ENCODE data around the gene TTLL4. TPM values are rescaled to one million over a fixed set of nuclear protein-coding genes. Genes with fewer than 3 reads are reported as not detected.

Gene TTLL4
- total RNA-seq, 2 donors from 2014 or later: 8.2 to 9.9 TPM

GRCh38 chr2:218732052-218732760 is 21.6 kb downstream of the TTLL4 start:
- H3K36me3 ChIP-seq: peaks cover 2% of the 10 kb centered on the region
- no peaks in the 10 kb centered on the region for H3K27me3 ChIP-seq
- peaks cover 0 to 4% of the 10 kb centered on the region in 2 donors for H3K9me3 ChIP-seq
- H3K4me1 ChIP-seq: peaks cover 0 to 22% of the 10 kb centered on the region in 2 donors
- TF ChIP-seq, protein P1, sequence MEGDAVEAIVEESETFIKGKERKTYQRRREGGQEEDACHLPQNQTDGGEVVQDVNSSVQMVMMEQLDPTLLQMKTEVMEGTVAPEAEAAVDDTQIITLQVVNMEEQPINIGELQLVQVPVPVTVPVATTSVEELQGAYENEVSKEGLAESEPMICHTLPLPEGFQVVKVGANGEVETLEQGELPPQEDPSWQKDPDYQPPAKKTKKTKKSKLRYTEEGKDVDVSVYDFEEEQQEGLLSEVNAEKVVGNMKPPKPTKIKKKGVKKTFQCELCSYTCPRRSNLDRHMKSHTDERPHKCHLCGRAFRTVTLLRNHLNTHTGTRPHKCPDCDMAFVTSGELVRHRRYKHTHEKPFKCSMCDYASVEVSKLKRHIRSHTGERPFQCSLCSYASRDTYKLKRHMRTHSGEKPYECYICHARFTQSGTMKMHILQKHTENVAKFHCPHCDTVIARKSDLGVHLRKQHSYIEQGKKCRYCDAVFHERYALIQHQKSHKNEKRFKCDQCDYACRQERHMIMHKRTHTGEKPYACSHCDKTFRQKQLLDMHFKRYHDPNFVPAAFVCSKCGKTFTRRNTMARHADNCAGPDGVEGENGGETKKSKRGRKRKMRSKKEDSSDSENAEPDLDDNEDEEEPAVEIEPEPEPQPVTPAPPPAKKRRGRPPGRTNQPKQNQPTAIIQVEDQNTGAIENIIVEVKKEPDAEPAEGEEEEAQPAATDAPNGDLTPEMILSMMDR (IDR thresholded peaks at IDR 0.05): no peak
- H3K4me3 ChIP-seq: no peak overlapping the region
- DNase-seq (ENCODE audit: low spot score): no peak
- peak overlapping the region; percentile 42 to 50 for H3K27ac ChIP-seq

DNA sequence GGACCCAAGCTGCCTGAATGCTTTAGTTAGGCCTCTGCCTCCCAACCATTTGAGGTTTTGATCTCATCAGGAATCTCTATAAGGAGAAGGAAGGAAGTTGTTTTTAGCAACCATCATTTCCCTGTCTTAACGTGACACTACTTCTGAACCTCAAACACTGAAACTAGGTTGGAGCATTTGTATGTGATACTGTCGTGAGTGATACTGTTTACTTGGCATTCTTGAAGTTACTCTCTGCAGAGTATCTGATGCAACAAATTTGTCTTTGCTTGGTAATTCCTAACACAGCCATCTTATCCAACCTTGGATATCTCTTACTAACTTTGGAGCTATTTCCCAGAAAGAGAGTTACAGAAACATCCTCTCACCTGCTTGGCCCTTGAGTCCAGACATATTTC is 22.1 kb downstream of the TTLL4 start:
- H3K36me3 ChIP-seq: peaks cover 7% of the 10 kb centered on the region
- peak overlapping the region; percentile 42 to 50 for H3K27ac ChIP-seq
- peaks cover 0 to 22% of the 10 kb centered on the region in 2 donors for H3K4me1 ChIP-seq
- TF ChIP-seq, protein P1 (IDR thresholded peaks at IDR 0.05): no peak
- no peak overlapping the region for H3K4me3 ChIP-seq
- peaks cover 0 to under 1% of the 10 kb centered on the region in 2 donors for H3K9me3 ChIP-seq
- H3K27me3 ChIP-seq: no peaks in the 10 kb centered on the region
- DNase-seq (ENCODE audit: low spot score): no peak

DNA sequence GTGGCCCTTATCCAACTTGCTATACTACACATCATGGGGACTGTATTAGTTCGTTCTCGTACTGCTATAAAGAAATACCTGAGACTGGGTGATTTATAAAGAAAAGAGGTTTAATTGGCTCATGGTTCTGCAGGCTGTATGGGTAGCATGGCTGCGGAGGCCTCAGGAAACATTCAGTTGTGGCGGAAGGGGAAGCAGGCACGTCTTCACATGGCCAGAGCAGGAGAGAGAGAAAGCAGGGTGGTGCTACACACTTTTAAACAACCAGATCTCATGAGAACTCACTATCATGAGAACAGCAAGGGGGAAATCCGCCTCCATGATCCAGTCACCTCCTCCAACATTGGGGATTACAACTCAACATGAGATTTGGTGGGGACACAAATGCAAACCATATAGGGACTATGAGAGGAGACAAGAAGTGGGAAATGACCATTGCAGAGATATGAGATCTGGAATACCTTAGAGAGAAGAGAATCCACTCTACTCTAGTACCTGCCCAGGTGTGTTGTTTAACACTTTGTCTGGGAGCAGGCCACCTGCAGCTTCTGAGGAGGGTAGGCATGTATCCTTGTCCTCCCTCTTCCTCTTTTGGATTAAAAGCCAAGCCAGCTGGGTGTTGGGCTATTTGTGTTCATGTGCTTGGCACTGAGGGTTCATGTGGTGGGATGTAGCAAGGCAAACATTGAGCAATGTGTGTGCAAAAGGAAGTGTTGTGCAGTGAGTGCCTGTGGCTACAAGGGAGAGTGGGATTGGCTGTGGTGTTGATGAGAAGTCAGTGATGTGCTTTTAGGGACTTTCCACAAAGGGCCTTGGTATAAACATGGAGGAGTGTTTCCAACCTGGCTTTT is 22.8 kb downstream of the TTLL4 start:
- DNase-seq (ENCODE audit: low spot score): peak; percentile 72
- H3K27me3 ChIP-seq: no peaks in the 10 kb centered on the region
- H3K27ac ChIP-seq: peak overlapping the region; percentile 26 to 43
- H3K9me3 ChIP-seq: no peaks in the 10 kb centered on the region
- no peak overlapping the region for H3K4me3 ChIP-seq
- H3K4me1 ChIP-seq: peaks cover 0 to 22% of the 10 kb centered on the region in 2 donors
- TF ChIP-seq, protein P1 (IDR thresholded peaks at IDR 0.05): no peak
- peaks cover 14% of the 10 kb centered on the region for H3K36me3 ChIP-seq

DNA sequence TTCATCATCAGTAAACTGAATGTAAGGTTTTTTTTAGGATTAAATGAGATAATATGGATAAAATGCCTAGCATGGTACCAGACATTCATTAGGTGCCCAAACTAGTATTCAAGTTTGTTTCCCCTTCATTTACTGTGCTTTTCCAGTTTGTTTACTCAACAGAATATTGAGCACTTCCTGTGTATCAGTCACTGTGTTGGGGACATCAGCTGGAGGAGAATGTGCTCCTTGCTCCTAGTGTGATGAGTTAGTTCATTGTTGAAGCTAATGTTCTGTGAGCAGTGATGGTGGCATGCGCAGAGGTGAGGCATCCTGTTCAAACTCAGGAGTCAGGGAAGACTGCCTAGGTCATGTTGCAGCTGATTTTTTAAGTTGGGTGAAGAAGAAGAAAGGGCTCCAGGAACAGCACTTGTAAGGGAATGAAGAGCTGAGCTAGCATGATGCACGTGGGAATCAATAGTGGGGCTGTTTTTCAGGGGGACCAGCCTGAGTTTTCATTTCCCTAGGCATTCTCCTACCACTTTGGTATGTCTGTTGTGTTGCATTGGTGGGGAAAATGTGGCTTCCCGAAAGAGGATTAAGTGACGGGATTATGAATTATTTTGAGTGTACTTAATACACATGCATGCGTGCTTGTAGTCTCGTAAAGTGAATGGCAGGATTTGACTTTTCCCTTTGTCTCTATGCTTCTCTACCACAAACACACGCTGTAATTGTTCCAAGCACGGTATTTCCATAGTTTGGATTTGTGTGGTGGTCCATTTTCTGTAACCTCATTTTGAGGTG is 23.7 kb downstream of the TTLL4 start:
- no peaks in the 10 kb centered on the region for H3K9me3 ChIP-seq
- H3K4me3 ChIP-seq: no peak overlapping the region
- no peak for DNase-seq (ENCODE audit: low spot score)
- H3K36me3 ChIP-seq: peaks cover 20% of the 10 kb centered on the region
- no peaks in the 10 kb centered on the region for H3K27me3 ChIP-seq
- TF ChIP-seq, protein P1 (IDR thresholded peaks at IDR 0.05): no peak
- peaks cover 0 to 22% of the 10 kb centered on the region in 2 donors for H3K4me1 ChIP-seq
- no peak overlapping the region for H3K27ac ChIP-seq

- Histone ChIP-seq H3K36me3 (peaks cover 36% of the 10 kb centered on the region), H3K27me3 (no peaks in the 10 kb centered on the region), H3K27ac (no peak overlapping the region), H3K9me3 (no peaks in the 10 kb centered on the region), H3K4me3 (no peak overlapping the region), H3K4me1 (peaks cover 0 to 12% of the 10 kb centered on the region in 2 donors)
- TF ChIP-seq, protein P1 (IDR thresholded peaks at IDR 0.05): no peak
- no peak for DNase-seq (ENCODE audit: low spot score)
Measured at GRCh38 chr2:218736531-218736930, 25.9 kb downstream of the TTLL4 start.

All from right atrium auricular region (tissue), 2 donors.